GM12878 (cell line): ENCODE results near the gene CCDC57.

Source experiments
- ESRRA ChIP-seq: IDR thresholded peaks from 2 replicates; pipeline ENCODE4 v1.6.1; 2012; ENCODE audit warnings: mild to moderate bottlenecking, low read length, improper control_type of control experiment
- RAD21 ChIP-seq: IDR thresholded peaks from 2 replicates; pipeline ENCODE4 v1.6.1; 2011; ENCODE audit warnings: mild to moderate bottlenecking, low read depth, low read length, moderate library complexity; ENCODE audit not compliant: insufficient read depth
- TAF1 ChIP-seq: IDR thresholded peaks from 2 replicates; pipeline ENCODE4 v1.6.1; 2011; ENCODE audit warnings: mild to moderate bottlenecking, low read depth, low read length, borderline replicate concordance
- TCF12 ChIP-seq: IDR thresholded peaks from 2 replicates; pipeline ENCODE4 v1.6.1; 2011; ENCODE audit warnings: low read depth, mild to moderate bottlenecking, low read length

DNA sequence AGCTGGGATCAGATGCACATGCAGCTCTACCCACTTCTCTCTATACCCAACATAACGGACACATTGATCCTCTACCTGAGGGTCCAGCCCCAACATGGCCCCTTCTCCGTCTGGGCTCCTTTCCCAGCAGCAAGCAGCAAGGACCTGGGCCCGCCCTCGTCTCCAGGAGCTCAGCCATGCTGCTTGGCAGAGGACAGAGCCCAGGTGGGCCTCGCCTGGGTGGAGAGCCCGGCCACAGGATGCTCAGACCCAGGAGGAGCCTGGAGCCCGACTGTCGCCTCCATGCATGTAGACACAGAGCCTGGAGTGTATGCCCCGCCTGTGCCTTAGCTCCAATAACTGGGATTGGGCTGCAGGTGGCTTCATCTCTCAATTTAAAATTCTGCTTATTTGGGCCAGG is 57.0 kb downstream of the CCDC57 start:
- TF ChIP-seq ESRRA: no peak
- no peak for TF ChIP-seq TCF12
- TF ChIP-seq RAD21: no peak
- TF ChIP-seq TAF1: no peak
